Germinal center (tissue), 1 donor: ENCODE results near the gene CCT8L2.
"Not testable (repeated sequence)": the region's sequence is repeated elsewhere in the genome, so short reads cannot be mapped to it uniquely, and the experiment has no call there.

Source experiments
- DNase-seq: peaks from one replicate; pipeline ENCODE4 v3.0.0; 2012; ENCODE audit warnings: mixed read lengths, low spot score

The CCT8L2 gene

DNA sequence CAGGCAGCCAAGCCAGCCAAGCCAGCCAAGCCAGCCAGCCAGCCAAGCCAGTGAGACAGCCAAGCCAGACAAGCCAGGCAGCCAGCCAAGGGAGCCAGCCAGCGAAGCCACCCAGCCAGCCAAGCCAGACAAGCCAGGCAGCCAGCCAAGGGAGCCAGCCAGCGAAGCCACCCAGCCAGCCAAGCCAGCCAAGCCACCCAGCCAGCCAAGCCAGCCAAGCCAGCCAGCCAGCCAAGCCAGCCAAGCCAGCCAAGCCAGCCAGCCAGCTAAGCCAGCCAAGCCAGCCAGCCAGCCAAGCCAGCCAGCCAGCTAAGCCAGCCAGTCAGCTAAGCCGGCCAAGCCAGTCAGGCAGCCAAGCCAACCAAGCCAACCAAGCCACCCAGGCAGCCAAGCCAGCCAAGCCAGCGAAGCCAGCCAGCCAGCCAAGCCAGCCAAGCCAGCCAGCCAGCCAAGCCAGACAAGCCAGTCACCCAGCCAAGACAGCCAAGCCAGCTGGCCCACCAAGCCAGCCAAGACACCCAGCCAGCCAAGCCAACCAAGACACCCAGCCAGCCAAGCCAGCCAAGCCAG lies 34.1 kb downstream of the CCT8L2 start:
- DNase-seq = not testable (repeated sequence)

DNA sequence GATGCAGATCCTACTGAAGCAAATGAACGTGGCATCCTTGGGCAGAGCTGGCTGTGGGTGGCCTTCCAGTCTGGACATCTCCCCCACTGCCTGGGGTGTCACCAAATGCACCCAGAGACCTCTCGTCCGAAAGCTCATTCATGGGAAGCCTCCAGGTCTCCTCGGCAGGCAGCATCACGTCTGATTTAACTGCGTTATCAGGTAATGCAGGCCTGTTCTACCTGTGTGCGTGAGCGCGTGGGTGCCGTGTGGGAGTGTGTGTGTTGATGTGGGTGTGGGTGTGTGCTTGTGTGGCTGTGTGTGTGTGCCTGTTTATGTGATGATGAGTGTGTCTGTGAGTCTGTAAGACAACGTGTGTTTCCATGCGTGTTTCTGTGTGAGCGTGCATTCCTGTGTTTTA lies 35.1 kb downstream of the CCT8L2 start:
- not testable (repeated sequence) for DNase-seq

DNA sequence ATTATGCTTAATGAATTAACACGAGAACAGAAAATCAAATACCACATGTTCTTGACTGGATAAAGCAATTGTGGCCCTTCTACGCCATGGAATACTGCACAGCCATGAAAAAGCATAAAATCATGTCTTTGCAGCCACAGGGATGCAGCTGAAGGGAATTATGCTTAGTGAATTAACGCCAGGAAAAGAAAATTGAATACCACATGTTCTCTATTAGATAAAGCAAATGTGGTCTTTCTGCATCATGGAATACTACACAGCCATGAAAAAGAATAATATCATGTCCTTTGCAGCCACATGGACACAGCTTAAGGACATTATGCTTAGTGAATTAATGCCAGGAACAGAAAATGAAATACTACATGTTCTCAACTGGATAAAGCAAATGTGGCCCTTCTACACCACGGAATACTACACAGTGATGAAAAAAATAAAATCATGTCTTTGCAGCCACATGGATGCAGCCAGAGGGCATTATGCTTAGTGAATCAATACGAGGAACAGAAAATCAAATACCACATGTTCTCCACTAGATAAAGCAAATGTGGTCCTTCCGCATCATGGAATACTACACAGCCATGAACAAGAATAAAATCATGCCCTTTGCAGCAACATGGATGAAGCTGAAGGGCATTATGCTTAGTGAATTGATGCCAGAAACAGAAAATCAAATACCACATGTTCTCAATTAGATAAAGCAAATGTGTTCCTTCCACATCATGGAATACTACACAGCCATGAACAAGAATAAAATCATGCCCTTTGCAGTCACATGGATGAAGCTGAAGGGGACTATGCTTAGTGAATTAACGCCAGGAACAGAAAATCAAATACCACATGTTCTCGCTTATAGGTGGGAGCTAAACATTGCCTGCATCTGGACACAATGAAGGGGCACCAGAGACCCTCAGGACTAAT lies 37.3 kb downstream of the CCT8L2 start:
- not testable (repeated sequence) for DNase-seq

DNA sequence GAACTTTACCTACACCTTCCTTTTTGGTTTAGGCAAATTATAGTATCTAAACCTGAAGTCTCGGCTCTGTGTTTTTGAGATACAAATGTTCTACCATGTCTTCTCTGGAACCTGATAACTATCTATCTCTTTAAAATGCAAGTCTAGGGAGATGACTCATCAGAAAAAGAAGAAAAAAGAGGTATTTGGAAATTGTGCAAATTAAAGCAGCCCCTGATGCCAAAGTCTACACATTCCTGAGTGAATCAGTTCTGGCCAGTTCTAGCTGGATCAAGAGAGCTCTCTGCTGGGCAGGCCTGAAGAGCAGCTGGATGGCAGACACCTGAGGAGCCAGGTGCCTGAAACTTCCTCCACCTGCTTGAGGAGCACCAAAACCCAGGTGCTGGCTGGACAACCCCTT lies 49.3 kb downstream of the CCT8L2 start:
- DNase-seq = not testable (repeated sequence)
